ENCODE results near the gene KLHDC7A. TPM values are rescaled to one million over a fixed set of nuclear protein-coding genes. Genes with fewer than 3 reads are reported as not detected.

KLHDC7A gene
- polyA plus RNA-seq, 1 experiment, result not detected

- DNase-seq (ENCODE audit: low read depth), result no peak
- POLR2A ChIA-PET, result no interaction called here
- H3K27me3 ChIP-seq (ENCODE audit: control insufficient read depth, insufficient read depth, low read length), result no peaks in the 10 kb centered on the region
- no peak for TF ChIP-seq CTCF (IDR thresholded peaks at IDR 0.05; ENCODE audit: insufficient read depth, low read depth, low read length)
- CTCF ChIA-PET, result no interaction called here
- no peak overlapping the region for H3K4me3 ChIP-seq (ENCODE audit: low read depth, low read length)
- no peaks in the 10 kb centered on the region for H3K36me3 ChIP-seq (ENCODE audit: control insufficient read depth, insufficient read depth, low read length)
These were observed 36.2 kb upstream of the KLHDC7A start for GRCh38 chr1:18444563-18444962.

DNA sequence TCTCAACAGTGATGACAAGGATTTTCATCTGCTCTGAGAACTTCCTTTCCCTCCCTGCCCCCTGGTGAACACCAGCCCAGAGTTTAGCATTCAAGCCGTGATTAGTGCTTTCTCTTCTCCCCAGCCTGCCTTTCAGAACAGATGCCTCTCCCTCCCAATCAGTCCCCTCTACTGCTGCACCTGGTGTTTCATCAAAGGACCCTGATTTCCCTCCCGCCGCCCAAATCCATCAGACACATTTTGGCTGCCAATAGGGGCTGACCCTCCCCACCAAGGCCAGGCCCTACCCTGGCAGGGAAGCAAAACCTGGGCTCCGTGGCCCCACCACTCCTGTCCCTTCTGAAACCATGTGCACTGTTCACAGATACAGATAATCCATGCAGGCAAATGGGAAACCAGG is 34.0 kb upstream of the KLHDC7A start:
- no peak for DNase-seq (ENCODE audit: low read depth)
- CTCF ChIA-PET, result no interaction called here
- no peak overlapping the region for H3K4me3 ChIP-seq (ENCODE audit: low read depth, low read length)
- no peaks in the 10 kb centered on the region for H3K27me3 ChIP-seq (ENCODE audit: control insufficient read depth, insufficient read depth, low read length)
- no peaks in the 10 kb centered on the region for H3K36me3 ChIP-seq (ENCODE audit: control insufficient read depth, insufficient read depth, low read length)
- TF ChIP-seq CTCF (IDR thresholded peaks at IDR 0.05; ENCODE audit: insufficient read depth, low read depth, low read length), result no peak
- POLR2A ChIA-PET, result no interaction called here

GRCh38 chr1:18447509-18448220 is 33.1 kb upstream of the KLHDC7A start:
- no peak for TF ChIP-seq CTCF (IDR thresholded peaks at IDR 0.05; ENCODE audit: insufficient read depth, low read depth, low read length)
- no peaks in the 10 kb centered on the region for H3K27me3 ChIP-seq (ENCODE audit: control insufficient read depth, insufficient read depth, low read length)
- H3K4me3 ChIP-seq (ENCODE audit: low read depth, low read length), result no peak overlapping the region
- ChIA-PET CTCF (no interaction called here), POLR2A (no interaction called here)
- no peak for DNase-seq (ENCODE audit: low read depth)
- no peaks in the 10 kb centered on the region for H3K36me3 ChIP-seq (ENCODE audit: control insufficient read depth, insufficient read depth, low read length)

DNA sequence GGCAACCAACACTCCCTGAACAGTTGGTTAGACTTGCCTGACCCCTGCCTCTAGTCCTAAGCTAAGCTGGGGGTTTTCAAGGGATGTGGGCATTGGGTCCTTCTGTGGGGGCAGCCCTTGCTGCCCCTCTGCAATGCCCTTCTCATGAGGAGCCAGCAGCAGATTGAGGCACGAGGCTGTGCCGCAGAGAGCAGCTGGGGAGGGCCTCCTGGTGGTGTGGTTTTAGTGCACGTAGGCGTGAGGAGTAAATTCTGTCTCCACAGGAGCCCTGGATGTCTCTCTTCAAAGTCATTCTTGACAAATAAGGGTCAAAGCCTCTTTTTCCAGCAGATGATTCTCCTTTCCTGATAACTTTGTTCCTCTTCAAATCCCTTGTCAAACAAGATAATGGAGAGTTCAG is 31.8 kb upstream of the KLHDC7A start:
- no peak for TF ChIP-seq CTCF (IDR thresholded peaks at IDR 0.05; ENCODE audit: insufficient read depth, low read depth, low read length)
- DNase-seq (ENCODE audit: low read depth), result no peak
- POLR2A ChIA-PET, result no interaction called here
- H3K36me3 ChIP-seq (ENCODE audit: control insufficient read depth, insufficient read depth, low read length), result no peaks in the 10 kb centered on the region
- CTCF ChIA-PET, result no interaction called here
- H3K27me3 ChIP-seq (ENCODE audit: control insufficient read depth, insufficient read depth, low read length), result no peaks in the 10 kb centered on the region
- no peak overlapping the region for H3K4me3 ChIP-seq (ENCODE audit: low read depth, low read length)

- POLR2A ChIA-PET, result no interaction called here
- Histone ChIP-seq H3K27me3 (ENCODE audit: control insufficient read depth, insufficient read depth, low read length) (no peaks in the 10 kb centered on the region), H3K36me3 (ENCODE audit: control insufficient read depth, insufficient read depth, low read length) (no peaks in the 10 kb centered on the region), H3K4me3 (ENCODE audit: low read depth, low read length) (no peak overlapping the region)
- no peak for TF ChIP-seq CTCF (IDR thresholded peaks at IDR 0.05; ENCODE audit: insufficient read depth, low read depth, low read length)
- no peak for DNase-seq (ENCODE audit: low read depth)
- CTCF ChIA-PET, result no interaction called here
These were observed 28.2 kb upstream of the KLHDC7A start for GRCh38 chr1:18452550-18452949.
